ENCODE results near the gene RRP15.

Gene RRP15

GRCh38 chr1:218297867-218298266, 12.8 kb downstream of the RRP15 start:
- Histone ChIP-seq H3K36me3 (replicated peaks) (no peaks in the 10 kb centered on the region), H3K27me3 (replicated peaks) (no peaks in the 10 kb centered on the region), H3K27ac (no peak overlapping the region), H3K4me3 (ENCODE audit: low read depth, low read length) (no peak overlapping the region)
- TF ChIP-seq, protein P1, sequence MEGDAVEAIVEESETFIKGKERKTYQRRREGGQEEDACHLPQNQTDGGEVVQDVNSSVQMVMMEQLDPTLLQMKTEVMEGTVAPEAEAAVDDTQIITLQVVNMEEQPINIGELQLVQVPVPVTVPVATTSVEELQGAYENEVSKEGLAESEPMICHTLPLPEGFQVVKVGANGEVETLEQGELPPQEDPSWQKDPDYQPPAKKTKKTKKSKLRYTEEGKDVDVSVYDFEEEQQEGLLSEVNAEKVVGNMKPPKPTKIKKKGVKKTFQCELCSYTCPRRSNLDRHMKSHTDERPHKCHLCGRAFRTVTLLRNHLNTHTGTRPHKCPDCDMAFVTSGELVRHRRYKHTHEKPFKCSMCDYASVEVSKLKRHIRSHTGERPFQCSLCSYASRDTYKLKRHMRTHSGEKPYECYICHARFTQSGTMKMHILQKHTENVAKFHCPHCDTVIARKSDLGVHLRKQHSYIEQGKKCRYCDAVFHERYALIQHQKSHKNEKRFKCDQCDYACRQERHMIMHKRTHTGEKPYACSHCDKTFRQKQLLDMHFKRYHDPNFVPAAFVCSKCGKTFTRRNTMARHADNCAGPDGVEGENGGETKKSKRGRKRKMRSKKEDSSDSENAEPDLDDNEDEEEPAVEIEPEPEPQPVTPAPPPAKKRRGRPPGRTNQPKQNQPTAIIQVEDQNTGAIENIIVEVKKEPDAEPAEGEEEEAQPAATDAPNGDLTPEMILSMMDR (IDR thresholded peaks at IDR 0.05; ENCODE audit: low read depth, low read length, missing control alignments): no peak
- DNase-seq: no peak
- in situ Hi-C loops (cut with HindIII; ENCODE audit: low pct_ligation_motif_present, low sequenced_read_pairs): no loop called here

- in situ Hi-C loops (cut with HindIII; ENCODE audit: low pct_ligation_motif_present, low sequenced_read_pairs): no loop called here
- H3K4me3 ChIP-seq (ENCODE audit: low read depth, low read length): no peak overlapping the region
- TF ChIP-seq, protein P1 (IDR thresholded peaks at IDR 0.05; ENCODE audit: low read depth, low read length, missing control alignments): no peak
- H3K27ac ChIP-seq: no peak overlapping the region
- no peaks in the 10 kb centered on the region for H3K36me3 ChIP-seq (replicated peaks)
- no peak for DNase-seq
- no peaks in the 10 kb centered on the region for H3K27me3 ChIP-seq (replicated peaks)
Observed at GRCh38 chr1:218298398-218298797, 13.3 kb downstream of the RRP15 start.

- DNase-seq: peak; percentile 30
- Histone ChIP-seq H3K27me3 (replicated peaks) (no peaks in the 10 kb centered on the region), H3K36me3 (replicated peaks) (no peaks in the 10 kb centered on the region), H3K27ac (no peak overlapping the region), H3K4me3 (ENCODE audit: low read depth, low read length) (no peak overlapping the region)
- in situ Hi-C loops (cut with HindIII; ENCODE audit: low pct_ligation_motif_present, low sequenced_read_pairs): no loop called here
- TF ChIP-seq, protein P1 (IDR thresholded peaks at IDR 0.05; ENCODE audit: low read depth, low read length, missing control alignments): peak; percentile 59
Observed at GRCh38 chr1:218299416-218299815, 14.3 kb downstream of the RRP15 start.

GRCh38 chr1:218301217-218301616, 16.1 kb downstream of the RRP15 start:
- in situ Hi-C loops (cut with HindIII; ENCODE audit: low pct_ligation_motif_present, low sequenced_read_pairs): no loop called here
- no peaks in the 10 kb centered on the region for H3K27me3 ChIP-seq (replicated peaks)
- TF ChIP-seq, protein P1 (IDR thresholded peaks at IDR 0.05; ENCODE audit: low read depth, low read length, missing control alignments): no peak

DNA sequence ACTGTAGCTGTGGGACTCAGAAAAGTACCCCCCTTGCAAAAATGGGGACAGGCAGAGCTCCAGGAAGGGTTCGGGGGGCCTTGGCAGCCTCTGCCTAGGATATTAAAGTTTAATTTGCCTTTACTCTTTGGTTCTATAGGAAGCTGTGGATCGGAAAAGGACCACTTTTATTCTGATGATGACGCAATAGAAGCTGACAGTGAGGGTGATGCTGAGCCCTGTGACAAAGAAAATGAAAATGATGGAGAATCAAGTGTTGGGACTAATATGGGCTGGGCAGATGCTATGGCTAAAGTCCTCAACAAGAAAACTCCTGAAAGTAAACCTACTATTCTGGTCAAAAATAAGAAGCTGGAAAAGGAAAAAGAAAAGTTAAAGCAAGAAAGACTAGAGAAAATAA, 17.1 kb downstream of the RRP15 start:
- Histone ChIP-seq H3K4me3 (ENCODE audit: low read depth, low read length) (no peak overlapping the region), H3K36me3 (replicated peaks) (no peaks in the 10 kb centered on the region), H3K27me3 (replicated peaks) (no peaks in the 10 kb centered on the region), H3K27ac (no peak overlapping the region)
- no peak for DNase-seq
- in situ Hi-C loops (cut with HindIII; ENCODE audit: low pct_ligation_motif_present, low sequenced_read_pairs): no loop called here
- TF ChIP-seq, protein P1 (IDR thresholded peaks at IDR 0.05; ENCODE audit: low read depth, low read length, missing control alignments): no peak

More at GRCh38 chr1:218301217-218301616, 16.1 kb downstream of the RRP15 start:
- Histone ChIP-seq H3K36me3 (replicated peaks) (no peaks in the 10 kb centered on the region), H3K4me3 (ENCODE audit: low read depth, low read length) (no peak overlapping the region), H3K27ac (no peak overlapping the region)
- DNase-seq: no peak

GRCh38 chr1:218303176-218303879, 18.2 kb downstream of the RRP15 start:
- Histone ChIP-seq H3K4me3 (ENCODE audit: low read depth, low read length) (no peak overlapping the region), H3K27ac (no peak overlapping the region), H3K36me3 (replicated peaks) (no peaks in the 10 kb centered on the region), H3K27me3 (replicated peaks) (no peaks in the 10 kb centered on the region)
- in situ Hi-C loops (cut with HindIII; ENCODE audit: low pct_ligation_motif_present, low sequenced_read_pairs): no loop called here
- DNase-seq: no peak
- TF ChIP-seq, protein P1 (IDR thresholded peaks at IDR 0.05; ENCODE audit: low read depth, low read length, missing control alignments): no peak
